Mesenteric fat pad (tissue), 1 donor: ENCODE results near the gene UFL1. TPM values are rescaled to one million over a fixed set of nuclear protein-coding genes. Genes with fewer than 3 reads are reported as not detected.
A peak's percentile ranks its signal among the peaks of the same experiment; 100 is the strongest.
"Not testable (repeated sequence)": the region's sequence is repeated elsewhere in the genome, so short reads cannot be mapped to it uniquely, and the experiment has no call there.

Experiments used
- DNase-seq: peaks from one replicate; pipeline ENCODE4 v3.0.0-alpha.2; 2020; ENCODE audit warnings: low spot score
- long read RNA-seq: library from polyadenylated mRNA; unstranded; transcript quantifications from one replicate; pipeline ENCODE4 v2.0.0, GENCODE V29; 2020
- total RNA-seq: library from RNA; stranded (reverse); fragmentation: NEBNext Ultra II Directional; extraction: Animal tissue kit (Norgen Biotek cat#: 25700); gene quantifications from one replicate; pipeline ENCODE4 v1.2.1, GENCODE V29; 2021
- donor health status: DM: yes; HTN: yes; CAD: no.

Gene UFL1
- 23.0 TPM for total RNA-seq
- long read RNA-seq, full-length matches to known transcripts: 1 of 96 reads
- long read RNA-seq, partial matches to known transcripts: 91 of 96 reads
- long read RNA-seq, other reads (novel, unspliced or antisense): 4 of 96 reads

DNA sequence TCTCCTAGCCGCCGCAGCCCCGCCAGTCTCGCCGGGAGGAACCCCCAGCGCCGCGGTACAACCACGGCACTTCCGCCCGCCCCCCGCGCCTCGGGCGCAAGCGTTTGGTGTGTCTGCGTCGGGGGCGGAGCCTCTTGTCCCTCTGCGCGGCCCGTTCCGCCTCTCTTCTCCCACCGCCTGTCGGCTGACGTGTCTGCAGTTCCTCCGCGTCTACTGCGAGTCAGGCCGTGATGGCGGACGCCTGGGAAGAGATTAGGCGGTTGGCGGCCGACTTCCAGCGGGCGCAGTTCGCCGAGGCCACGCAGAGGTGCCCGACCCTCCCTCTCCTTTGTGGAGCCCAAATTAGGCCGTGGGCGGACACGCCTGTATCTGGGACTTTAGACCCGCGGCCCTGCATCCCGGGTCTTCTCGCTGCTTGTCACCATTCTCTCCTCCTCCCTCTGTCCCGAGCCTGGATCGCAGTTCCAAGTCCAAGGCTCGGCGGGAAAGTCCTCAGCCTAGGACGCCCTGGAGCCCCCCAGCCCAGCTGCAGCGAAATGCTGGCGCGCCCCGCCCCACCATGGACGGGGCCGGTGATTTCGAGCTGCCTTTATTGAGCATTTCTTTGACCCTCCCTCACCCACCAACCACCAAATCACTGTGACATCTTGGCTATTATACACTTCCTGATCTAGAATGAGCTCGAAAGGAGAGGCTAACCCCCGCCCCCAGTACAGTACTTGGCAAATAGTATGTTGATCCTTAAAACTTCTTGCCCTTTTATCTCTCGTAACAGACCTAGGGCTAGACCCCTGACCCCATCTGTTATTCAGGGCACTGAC lies at the start of gene UFL1:
TSS of gene UFL1 (plus strand) at position 163 of the 821 bp plus-strand sequence. CDS start at position 231, 68 bp downstream.
- peak; percentile 97 for DNase-seq

DNA sequence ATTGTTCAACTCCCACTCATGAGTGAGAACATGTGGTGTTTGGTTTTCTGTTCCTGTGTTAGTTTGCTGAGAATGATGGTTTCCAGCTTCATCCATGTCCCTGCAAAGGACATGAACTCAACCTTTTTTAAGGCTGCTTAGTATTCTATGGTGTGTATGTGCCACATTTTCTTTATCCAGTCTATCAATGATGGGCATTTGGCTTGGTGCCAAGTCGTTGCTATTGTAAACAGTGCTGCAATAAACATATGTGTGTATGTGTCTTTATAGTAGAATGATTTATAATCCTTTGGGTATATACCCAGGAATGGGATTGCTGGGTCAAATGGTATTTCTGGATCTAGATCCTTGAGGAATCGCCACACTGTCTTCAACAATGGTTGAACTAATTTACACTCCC lies 49.3 kb upstream of the UFL1 start:
- DNase-seq: not testable (repeated sequence)

DNA sequence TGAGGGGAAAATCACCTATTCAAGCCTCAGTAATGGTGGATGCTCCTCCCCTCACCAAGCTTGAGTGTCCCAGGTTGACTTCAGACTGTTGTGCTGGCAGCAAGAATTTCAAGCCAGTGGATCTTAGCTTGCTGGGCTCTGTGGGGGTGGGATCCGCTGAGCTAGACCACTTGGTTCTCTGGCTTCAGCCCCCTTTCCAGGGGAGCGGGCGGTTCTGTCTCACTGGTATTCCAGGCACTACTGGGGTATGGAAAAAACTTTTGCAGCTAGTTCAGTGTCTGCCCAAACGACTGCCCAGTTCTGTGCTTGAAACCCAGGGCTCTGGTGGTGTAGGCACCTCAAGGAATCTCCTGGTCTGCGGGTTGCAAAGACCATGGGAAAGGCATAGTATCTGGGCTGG lies 42.9 kb upstream of the UFL1 start:
- DNase-seq: no peak

DNA sequence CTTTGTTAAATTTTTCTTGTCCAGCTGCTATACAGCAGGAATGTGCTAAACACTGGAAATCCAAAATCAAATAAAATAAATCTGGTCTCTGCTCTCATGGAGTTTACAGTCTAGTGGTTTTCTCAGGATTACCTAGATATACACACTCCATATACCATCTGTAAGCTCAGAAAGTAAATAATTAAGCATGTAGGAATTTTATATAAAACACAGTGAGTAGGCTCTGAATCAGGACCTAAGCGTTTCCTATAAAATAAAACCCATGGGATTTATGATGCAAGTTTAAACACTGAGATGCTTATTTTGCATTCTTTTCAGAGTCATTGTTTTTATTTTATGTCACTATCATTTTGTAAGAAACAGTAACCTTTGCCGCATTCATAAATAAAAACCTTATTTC lies 29.7 kb upstream of the UFL1 start:
- no peak for DNase-seq

DNA sequence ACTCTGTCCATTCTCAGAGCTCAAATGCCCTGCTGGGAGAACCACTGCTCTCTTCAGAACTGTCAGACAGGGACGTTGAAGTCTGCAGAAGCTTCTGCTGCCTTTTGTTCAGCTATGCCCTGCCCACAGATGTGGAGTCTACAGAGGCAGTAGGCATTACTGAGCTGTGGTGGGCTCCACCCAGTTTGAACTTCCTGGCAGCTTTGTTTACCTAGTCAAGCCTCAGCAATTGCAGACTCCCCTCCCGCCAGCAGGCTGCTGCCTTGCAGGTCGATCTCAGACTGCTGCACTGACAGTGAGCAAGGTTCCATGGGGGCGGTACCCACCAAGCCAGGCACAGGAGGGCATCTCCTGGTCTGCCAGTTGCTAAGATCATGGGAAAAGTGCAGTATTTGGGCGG lies 21.8 kb upstream of the UFL1 start:
- DNase-seq: no peak

DNA sequence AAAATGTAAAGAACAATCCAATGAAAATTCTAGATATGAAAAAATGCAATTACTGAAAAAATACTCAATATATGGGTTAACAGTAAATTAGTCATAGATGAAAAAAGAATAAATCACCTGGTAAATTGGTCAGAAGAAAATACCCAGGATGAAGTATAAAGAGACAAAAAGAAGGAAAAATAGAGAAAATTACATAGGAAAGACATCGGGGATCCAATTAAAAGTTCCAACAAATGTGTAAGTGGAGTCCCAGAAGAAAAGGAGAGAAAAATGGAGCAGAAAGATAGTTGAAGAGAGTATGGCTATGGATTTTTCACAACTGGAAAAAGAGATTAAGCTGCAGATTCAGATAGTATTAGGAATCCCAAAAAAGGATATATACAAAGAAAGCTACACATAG lies 18.7 kb upstream of the UFL1 start:
- DNase-seq: no peak

DNA sequence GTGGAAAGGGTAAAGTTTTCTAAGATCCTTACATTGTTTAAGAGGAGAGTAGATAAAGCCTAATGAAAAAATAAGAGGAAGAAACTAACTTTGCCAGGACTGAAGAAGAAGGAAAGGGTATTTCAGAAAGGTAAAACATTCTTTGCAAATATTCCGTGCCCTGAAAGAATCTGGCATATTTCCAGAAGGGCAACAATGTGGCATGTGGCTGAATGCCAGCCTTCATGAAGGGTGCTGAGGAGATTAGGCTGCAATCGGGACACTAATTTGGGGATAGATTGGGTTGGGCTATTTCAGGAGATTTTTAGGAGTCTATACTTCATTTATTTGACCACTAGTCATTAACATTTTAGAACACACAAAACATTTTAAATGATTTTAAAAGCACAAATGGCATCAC lies 16.2 kb upstream of the UFL1 start:
- no peak for DNase-seq

DNA sequence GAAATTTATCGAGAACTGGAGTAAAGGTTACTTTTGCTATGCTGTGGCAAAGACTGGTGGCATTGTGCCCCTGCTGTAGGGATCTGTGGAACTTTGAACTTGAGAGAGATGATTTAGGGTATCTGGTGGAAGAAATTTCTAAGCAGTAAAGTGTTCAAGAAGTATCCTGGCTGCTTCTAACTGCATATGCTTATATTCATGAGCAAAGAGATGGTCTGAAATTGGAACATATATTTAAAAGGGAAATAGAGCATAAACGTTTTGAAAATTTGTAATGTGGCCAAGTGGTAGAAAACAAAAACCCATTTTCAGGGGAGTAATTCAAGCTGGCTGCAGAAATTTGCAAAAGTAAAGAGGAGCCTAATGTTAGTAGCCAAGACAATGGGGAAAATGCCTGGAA lies 12.3 kb upstream of the UFL1 start:
- no peak for DNase-seq

DNA sequence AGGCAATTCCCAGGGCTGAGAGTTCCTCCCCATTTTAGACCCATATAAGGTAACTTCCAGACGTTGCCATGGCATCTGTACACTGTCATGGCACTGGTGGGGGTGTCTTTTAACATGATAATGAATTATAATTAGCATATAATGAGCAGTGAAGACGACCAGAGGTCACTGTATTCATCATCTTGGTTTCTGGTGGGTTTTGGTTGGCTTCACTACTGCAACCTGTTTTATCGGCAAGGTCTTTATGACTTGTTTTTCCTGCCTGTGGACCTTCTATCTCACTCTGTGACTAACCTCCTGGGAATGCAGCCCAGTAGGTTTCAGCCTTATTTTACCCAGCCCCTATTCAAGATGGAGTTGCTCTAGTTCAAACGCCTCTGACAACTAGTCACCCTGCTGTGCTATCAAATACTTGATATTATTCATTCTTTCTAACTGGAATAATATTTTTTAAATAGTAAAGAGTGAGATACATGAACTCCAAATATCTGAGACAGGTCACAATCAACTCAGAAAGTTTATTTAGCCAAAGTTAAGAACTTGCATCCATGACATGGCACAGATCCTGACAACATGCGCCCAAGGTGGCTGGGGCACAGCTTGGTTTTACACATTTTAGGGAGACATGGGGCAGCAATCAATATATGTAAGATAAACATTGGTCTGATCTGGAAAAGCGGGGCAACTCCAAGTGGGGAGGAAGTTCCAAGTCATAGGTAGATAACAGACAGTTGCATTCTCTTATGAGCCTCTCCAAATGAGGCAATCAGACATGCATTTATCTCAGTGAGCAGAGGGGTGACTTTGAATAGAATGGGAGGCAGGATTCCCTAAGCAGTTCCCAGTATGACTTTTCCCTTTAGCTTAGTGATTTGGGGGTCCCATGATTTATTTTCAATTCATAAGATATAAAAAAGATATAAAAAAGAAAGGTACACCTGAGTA lies 1.2 kb upstream of the UFL1 start:
- DNase-seq: no peak

DNA sequence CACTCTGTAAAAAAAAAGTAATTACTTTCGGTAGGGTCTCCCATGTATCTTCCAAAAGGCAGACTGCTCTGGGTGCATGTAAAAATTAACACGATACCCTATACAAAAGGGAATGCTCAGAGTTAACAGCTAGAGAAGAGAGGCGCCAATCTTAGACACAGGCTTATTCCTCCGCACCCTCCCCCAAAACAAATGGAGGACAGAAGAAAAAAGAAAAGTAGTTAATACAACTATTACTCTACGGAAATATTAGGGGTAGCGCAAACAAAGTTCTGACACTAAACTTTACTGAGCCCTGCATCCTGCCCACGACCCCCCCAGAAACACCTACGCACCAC lies 331 bp upstream of the UFL1 start:
- DNase-seq: no peak

DNA sequence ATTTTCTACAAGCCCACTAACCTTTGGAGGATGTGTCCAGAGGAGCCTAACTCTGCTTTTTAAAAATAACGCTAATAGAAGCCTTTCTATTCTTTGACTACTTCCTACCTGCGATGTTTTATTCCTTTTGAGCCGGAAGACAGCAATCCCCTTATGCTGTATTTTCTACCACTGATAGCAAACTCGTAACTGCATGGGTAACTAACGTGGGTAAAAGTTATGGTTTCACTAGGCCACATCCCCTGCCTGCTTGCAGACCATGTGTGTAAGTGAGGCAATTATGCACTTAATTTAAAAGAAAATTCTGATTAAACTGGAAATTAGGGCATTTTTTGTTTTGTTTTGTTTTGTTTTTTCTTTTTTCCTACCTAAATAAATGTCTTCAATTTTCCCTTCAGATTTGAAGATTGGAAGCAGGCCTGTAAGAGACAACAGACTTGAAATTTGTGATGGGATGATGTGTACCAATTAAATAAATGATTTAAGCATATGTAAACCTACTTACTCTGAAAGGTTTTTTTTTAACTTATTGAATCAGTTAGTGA lies 931 bp downstream of the UFL1 start:
- DNase-seq: no peak

DNA sequence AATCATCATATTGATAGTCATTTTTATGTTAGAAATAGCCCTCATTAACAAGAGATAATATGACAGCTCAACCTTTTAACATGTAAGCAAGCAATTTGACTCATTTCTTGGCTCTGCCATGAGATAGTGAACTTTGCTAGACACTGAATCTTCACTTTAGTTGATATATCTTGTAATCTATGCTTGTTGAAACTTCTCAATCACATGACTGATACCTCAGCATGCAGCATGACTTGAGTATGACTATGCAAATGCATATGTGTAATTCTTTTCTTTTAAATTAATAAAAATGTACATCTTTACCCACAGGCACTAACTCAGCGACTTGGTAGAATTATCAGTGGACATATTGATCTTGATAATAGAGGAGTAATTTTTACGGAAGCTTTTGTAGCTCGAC lies 6.6 kb downstream of the UFL1 start:
- DNase-seq: no peak

DNA sequence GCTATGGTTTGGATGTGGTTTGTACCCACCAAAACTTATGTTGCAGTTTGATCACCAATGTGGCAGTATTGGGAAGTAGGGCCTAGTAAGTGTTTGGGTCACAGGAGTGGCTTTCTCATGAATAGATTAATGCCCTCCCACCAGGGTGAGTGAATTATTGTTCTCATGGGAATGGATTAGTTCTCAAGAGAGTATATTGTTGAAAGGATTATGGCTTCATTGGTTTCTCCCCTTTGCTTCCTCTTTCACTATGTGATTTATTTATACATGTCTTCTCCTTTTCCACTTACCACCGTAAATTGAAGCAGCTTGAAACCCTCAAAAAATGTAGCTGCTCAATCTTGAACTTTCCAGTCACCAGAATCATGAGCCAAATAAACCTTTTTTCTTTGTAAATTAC lies 10.8 kb downstream of the UFL1 start:
- DNase-seq: no peak

DNA sequence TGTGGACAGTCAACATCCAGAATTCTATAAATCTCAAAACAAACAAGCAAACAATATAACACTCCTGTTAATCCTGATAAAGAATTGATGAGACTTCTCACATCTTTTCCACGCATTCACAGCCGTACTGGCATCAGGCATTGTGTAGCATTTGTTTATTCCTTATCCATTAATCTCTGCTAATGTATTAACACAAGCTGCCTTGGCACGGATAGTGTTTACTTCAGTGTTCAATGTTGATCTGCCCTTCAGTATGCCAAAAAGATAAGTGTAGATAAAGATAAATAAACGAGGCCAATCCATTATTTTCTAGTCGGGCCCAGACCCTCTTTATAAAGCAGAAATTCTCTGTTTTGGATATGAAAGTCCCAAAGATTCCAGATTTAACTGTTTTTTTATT lies 16.1 kb downstream of the UFL1 start:
- DNase-seq: no peak

DNA sequence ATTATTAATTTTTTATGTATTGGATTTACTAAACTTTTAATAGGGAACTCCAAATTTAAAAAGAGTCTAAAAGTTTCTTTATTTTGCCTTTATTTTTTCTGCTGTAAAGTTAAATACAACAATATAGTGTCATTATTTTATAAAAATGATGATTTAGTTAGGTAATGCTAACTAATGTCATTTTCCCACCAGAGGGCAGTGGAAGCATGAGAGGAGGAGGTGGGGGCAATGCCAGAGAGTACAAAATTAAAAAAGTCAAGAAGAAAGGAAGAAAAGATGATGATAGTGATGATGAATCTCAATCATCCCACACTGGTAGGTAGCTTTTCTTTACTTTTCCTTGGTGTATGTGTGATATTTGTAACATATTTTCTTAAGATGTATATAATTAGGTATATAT lies 21.1 kb downstream of the UFL1 start:
- no peak for DNase-seq

DNA sequence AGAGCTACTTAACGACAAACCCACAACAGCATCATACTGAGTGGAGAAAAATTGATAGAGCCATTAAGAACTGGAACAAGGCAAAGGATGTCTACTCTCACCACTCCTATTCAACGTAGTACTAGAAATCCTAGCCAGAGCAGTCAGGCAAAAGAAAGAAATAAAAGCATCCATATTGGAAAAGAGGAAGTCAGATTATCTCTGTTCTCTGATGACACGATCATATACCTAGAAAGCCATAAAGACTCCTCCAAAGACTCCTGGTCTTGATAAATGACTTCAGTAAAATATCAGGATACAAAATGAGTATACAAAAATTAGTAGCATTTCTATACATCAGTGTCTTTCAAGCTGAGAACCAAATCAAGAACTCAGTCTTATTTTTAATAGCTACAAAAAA lies 24.3 kb downstream of the UFL1 start:
- DNase-seq: no peak

DNA sequence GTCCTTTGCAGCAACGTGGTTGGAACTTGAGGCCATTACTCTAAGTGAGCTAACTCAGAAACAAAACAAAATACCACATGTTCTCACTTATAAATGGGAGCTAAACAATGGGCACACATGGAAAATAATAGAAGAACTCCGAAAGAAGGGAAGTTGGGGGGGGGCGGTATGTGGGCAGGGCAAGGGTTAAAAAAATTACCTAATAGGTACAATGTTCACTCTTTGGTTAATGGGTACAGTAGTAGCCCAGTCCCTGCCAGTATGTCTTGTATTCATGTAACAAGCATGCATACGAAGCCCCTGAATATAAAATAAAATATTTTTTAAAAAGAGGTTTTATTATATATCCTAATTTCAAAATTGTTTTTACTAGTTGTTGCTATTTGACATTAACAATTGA lies 26.0 kb downstream of the UFL1 start:
- DNase-seq: no peak

DNA sequence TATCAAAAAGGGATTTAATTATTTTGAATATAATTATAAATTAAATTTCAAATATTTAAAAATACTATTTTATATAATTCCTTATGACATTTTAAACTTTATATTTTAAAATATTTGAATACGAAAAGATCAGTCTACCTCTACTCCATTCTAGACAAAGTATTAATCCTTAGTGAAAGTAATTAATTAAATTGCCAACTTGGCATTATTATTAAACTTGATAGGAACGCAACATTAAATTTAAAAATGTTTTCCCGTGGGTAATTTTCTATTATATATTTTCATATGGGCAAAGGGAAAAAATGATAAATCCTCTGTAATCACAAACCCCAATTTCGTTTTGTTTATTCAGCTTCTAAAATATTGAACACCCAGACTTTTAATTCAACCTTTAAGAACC lies 33.0 kb downstream of the UFL1 start:
- DNase-seq: no peak

DNA sequence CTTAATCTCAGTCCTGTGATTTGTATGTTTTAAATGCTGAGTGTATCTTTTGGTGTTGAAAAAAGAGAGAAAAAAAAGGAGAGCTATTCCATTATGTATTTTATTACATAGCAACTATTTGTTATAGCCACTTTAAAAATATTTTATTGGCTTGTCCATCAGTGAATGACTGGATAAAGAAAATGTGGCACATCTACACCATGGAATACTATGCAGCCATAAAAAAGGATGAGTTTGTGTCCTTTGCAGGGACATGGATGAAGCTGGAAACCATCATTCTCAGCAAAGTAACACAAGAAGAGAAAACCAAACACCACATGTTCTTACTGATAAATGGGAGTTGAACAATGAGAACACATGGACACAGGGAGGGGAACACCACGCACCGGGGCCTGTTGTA lies 38.1 kb downstream of the UFL1 start:
- not testable (repeated sequence) for DNase-seq

DNA sequence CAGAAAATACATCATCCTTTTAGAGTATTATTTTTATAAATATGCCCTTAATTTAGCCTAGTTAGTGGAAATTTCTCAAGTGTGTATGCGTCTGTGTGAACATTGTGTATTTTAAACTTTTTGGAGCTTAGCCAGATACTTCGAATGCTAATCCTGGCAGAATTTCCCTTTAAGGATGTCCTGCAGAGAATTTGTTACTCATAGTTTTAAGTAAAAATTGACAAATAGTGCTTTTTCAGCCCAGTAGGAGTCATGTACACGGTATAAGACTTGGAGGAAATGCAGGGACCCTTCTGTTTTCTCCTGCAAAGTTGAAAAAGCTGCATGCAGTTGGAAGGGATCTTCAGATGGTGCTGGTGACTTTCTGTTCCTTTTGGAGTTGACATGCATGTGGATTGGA lies 41.3 kb downstream of the UFL1 start, which contains the start of gene FHL5:
TSS of gene FHL5 (plus strand) at position 243 of the 400 bp plus-strand sequence. CDS start 40,486 bp downstream, outside the sequence.
- DNase-seq: no peak

DNA sequence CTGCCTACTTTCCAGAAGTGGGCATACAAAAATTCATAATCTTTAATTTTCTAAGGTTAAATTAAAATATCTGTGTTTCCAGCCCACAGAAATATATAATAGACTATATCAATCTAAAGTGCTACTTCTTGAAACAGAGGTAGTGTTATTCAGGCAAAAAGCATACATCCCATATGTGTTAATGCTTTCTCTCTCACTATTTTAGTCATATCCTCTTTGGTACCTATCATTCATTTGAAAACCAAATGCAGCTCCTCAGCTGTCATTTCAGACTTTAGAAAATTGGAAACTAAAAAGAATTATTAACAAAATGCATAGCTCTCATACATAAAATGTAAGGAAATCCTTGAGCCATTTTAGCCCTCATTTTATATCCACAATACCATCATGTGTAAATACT lies 42.2 kb downstream of the UFL1 start:
- DNase-seq: no peak

DNA sequence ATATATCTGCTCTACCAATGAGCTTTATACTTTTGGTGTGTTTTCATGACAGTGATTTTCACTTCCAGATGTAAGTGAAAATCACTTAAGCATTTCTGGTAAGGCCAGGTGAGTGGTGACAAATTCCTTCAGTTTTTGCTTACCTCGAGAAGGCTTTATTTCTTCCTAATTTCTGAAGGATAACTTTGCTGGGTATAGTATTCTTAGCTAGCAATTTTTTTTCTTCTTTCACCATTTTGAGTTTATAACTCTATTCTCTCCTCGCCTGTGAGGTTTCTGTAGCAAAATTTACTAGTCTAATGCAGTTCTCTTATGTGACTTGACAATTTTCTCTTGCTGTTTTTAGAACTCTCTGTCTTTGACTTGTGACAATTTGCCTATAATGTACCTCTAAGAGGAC lies 48.4 kb downstream of the UFL1 start:
- no peak for DNase-seq
